Esophagus muscularis mucosa (tissue), 3 donors: ENCODE measurements around the gene INHBC.

Experiments used
- POLR2A ChIP-seq: fragments of 450-650 bp; IDR thresholded peaks from one replicate; pipeline ENCODE4 v1.6.1; 2017; ENCODE audit warnings: antibody characterized with exemption, moderate library complexity, mild to moderate bottlenecking, low read depth
- TF ChIP-seq, protein P1 (sequence below), 3 experiments: fragments of 200-600 bp in 2 of 3; fragments of 450-650 bp in 1 of 3; sonication (generic) in 2 of 3; IDR thresholded peaks; one replicate each; pipeline ENCODE4 v1.5.1; 2017 to 2019; ENCODE audit warnings: antibody characterized with exemption in 3 of 3, mild to moderate bottlenecking in 2 of 3, moderate library complexity in 1 of 3

DNA sequence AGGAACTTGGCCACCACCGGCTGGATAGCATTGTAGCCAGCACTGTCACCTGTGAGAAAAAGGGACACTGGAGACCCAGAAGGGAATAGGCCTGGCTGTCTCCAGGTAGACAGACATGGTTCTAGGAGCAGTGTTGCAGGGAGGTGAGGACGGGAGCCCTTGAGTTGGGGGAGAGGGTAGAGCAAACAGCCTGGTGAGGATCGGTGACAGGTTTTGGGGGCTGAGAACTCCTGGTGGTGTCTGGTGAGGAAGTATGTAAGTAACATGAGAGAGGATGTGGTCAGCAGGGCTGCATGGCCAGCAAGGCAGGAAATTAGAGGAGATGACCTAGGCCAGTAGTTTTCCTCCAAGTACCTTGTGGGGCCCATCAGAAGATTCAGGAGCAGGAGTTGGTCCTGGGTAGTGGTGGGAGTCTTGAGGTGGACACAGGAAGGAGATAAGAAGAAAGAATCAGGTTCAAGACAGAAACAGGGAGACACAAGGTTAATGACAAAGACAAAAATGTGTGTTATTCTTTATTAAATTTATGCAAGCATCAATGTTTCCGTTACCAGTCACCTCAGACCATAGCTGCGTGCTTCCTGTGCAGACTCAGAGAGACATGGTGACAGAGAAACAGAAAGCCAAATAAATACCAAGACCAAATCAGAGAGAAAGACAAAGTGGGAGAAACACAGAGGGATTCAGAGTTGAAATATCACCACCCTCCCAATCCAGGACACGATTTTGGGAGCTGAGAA is 45.0 kb downstream of the INHBC start, which contains the start of gene ARHGAP9:
- no peak for TF ChIP-seq POLR2A
- TF ChIP-seq, protein P1, sequence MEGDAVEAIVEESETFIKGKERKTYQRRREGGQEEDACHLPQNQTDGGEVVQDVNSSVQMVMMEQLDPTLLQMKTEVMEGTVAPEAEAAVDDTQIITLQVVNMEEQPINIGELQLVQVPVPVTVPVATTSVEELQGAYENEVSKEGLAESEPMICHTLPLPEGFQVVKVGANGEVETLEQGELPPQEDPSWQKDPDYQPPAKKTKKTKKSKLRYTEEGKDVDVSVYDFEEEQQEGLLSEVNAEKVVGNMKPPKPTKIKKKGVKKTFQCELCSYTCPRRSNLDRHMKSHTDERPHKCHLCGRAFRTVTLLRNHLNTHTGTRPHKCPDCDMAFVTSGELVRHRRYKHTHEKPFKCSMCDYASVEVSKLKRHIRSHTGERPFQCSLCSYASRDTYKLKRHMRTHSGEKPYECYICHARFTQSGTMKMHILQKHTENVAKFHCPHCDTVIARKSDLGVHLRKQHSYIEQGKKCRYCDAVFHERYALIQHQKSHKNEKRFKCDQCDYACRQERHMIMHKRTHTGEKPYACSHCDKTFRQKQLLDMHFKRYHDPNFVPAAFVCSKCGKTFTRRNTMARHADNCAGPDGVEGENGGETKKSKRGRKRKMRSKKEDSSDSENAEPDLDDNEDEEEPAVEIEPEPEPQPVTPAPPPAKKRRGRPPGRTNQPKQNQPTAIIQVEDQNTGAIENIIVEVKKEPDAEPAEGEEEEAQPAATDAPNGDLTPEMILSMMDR (IDR thresholded peaks at IDR 0.05): no peak
